NCI-H2171 (cell line): ENCODE results near the gene CYB5D1.

ENCODE experiments used
- DNase-seq: peaks from one replicate; lab custom pipeline; 2025; lab: John Stamatoyannopoulos, UW

Gene CYB5D1

GRCh38 chr17:7885367-7886226, 27.8 kb downstream of the CYB5D1 start:
- DNase-seq = peak; percentile 45

- DNase-seq = peak; percentile 27
These were observed 28.6 kb downstream of the CYB5D1 start for GRCh38 chr17:7886227-7887037.

DNA sequence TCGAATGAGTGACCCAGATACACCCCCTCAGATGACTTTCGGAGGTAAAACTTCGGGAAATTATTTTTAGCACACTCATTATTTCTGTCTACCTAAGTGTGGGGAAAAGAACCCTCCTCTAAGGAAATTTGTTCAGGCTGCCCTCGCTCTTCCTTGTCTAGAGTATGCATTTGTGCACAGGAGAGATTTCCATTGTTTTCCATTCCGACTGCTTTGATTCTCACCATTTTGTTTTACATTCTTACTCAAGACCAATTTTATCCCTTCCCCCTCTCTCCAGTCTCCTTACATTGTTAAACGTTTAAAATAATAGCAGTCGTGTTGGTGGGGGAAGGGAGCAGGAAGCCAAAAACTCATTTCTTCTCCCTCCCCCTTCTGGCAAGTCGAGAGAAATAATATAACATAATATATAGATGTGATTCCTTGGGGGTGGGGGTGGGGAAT, 29.3 kb downstream of the CYB5D1 start:
- DNase-seq = no peak

DNA sequence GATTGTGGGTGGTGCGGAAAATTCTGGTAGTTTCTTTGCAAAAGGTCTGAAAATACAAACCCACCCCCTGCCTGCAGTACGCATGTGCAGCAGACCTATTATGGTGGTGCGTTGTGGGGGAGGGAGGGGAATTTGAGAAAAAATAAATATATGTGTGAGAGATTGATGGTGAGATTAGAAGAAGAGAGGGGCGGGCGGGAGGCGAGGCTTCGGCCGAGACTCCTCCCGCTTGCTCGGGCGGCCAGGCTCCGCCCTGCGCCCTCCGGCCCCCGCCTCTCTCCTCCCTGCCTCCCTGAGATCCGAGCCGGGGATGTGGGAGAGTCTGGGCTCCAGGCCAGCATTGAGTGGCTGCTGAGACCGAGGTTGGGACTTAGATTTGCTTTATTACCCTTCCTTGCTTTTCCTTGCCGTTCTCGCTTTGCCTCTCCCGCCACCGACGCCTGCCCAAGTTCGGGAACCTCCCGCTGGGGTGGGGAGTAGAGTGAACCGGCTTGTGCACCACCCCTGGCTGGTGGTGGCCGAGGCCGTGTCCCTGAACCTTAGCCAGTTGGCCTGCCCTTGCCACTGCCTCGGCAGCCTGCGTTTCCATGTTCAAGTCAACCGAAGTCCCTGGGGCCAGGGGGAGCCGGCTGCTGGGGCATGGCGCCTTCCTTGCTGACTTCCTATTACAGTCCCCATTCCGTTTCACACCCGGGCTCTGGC, 29.8 kb downstream of the CYB5D1 start:
- DNase-seq = peak; percentile 94

GRCh38 chr17:7888184-7888920, 30.5 kb downstream of the CYB5D1 start, which contains the start of gene CHD3:
CHD3 (plus strand) TSS chr17:7888789; CDS start chr17:7889001, 212 bp downstream.
- DNase-seq = no peak

DNA sequence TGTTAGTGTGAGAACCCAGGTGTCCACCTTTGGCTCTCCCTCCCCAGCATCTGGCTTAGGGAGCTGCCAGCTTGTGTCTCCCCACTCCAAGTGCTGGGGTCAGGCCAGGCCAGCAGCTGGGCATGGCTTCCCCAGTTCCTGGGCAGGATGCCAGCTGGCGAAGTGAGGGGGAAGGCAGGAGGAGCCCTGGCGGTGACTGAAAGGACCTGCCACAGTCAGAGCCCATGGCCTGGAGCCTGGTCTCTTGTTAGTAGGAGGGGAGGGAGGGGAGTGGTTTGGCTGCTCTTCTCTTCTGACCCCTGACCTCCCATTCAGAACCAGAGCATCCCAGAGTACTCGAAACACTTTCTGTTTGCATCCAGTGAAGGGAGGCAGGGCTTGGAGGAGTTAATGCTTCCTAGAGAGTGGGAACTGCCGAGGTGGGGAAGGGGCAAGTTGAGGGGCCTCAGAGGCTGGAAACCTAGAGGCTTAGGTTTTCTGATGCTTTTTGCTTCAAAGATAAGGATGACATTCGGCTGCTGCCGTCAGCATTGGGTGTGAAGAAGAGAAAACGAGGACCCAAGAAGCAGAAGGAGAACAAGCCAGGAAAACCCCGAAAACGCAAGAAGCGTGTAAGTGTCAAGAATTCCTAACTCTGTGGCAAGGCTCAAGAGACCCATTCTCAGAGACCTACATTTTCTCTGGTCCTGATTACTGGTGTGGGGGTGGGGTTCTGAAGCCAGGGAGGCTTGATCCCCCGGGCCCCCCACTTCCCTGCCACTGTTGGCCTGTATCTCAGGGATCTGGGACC, 31.6 kb downstream of the CYB5D1 start:
- DNase-seq = peak; percentile 94

GRCh38 chr17:7893187-7893880, 35.5 kb downstream of the CYB5D1 start:
- no peak for DNase-seq

DNA sequence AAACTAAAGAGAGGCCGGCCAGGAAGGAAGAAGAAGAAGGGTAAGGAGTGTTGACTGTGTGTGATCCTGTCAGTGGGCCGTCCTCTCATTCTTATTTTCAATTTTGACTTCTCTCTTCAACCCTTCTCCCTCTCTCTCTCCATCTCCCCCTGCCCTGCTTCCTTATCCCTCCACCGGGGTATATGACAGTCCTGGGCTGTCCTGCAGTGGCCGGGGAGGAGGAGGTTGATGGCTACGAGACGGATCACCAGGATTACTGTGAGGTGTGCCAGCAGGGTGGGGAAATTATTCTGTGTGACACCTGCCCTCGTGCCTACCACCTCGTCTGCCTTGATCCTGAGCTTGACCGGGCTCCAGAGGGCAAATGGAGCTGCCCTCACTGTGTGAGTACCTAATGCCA, 36.4 kb downstream of the CYB5D1 start:
- DNase-seq = no peak

- DNase-seq = no peak
These were observed 37.1 kb downstream of the CYB5D1 start for GRCh38 chr17:7894866-7895265.

DNA sequence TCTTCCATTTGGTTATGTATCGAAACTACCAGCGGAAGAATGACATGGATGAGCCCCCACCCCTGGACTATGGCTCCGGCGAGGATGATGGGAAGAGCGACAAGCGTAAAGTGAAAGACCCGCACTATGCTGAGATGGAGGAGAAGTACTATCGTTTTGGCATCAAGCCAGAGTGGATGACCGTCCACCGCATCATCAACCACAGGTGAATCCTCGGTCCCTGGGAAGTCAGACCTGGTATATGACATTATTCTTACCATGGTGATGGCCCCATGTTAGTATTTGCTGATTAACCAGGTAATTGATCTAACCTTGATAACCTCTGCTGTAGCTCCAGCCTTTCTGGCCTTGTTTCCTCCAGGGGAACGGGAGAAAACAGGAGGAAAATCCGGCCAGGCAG, 39.3 kb downstream of the CYB5D1 start:
- DNase-seq = no peak

GRCh38 chr17:7897773-7898172, 40.0 kb downstream of the CYB5D1 start:
- no peak for DNase-seq

- no peak for DNase-seq
These were observed 45.6 kb downstream of the CYB5D1 start for GRCh38 chr17:7903154-7904103.

DNA sequence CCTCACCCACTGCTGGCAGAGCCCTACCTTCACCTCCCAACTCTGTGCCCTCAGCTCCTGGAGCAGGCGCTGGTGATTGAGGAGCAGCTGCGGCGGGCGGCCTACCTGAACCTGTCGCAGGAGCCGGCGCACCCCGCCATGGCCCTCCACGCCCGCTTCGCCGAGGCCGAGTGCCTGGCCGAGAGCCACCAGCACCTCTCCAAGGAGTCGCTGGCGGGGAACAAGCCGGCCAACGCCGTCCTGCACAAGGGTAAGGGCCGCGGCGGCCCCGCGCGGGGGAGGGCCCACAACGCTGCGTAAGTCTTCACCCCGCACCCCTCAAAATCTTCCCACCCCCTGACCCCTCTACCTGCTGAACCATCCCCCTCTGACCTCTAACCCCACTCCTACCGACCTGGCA, 51.3 kb downstream of the CYB5D1 start:
- DNase-seq = no peak

DNA sequence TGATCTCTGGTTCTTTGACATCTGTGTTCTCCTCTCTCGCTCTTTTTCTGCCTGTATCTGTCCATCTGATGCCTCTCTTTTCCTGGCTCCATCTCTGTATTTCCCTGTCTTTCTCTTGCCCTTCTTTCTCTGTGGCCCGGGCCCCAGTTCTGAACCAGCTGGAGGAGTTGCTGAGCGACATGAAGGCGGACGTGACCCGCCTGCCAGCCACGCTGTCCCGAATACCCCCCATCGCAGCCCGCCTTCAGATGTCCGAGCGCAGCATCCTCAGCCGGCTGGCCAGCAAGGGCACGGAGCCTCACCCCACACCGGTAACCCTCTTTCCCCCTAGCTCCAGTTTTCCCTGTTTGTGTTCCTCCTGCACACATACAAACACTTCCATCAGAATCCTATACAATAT, 52.5 kb downstream of the CYB5D1 start:
- no peak for DNase-seq

- no peak for DNase-seq
These were observed 52.9 kb downstream of the CYB5D1 start for GRCh38 chr17:7910711-7911110.

DNA sequence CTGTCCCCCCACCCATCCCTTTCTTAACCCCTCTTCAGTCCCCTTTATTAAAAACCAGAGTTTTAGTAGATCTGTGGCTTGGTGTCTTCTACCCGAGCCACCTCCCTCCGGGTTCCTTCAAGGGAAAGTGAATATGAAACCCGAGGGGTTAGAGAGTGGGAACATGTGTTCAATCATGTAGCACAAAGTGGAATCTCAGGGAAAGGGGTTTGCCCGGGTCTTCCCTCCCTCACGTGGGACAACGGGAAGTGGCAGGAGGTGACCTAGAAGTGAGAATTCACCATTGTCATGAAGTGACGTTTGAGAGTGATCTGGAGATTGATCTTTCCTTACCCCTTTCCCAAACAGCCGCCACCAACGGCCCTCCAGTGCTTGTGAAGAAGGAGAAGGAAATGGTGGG, 53.3 kb downstream of the CYB5D1 start:
- DNase-seq = no peak
